IMR-90 (cell line): Measurements from ENCODE around the gene SLC34A2. TPM values are rescaled to one million over a fixed set of nuclear protein-coding genes. Genes with fewer than 3 reads are reported as not detected.

Experiments used
- ATAC-seq: fragments of 200-7000 bp; cut with Tn5 transposase; 2 replicates; pipeline ENCODE4 v1.9.1; 2020; ENCODE audit warnings: low read depth, mild to moderate bottlenecking, moderate library complexity
- BruUV-seq: library from RNA; stranded (reverse); fragments of 400-500 nt; replicated peaks from 2 replicates; lab custom pipeline; 2021; lab: Mats Ljungman, UMichigan
- CTCF ChIA-PET: fragments of 300-600 bp; formaldehyde crosslinking; extraction: SDS; loops from one replicate; lab custom pipeline; 2021; ENCODE audit warnings: antibody characterized with exemption; lab: Yijun Ruan, JAX
- POLR2A ChIA-PET: fragments of 300-600 bp; sonication (Branson Sonifier 250); formaldehyde crosslinking; loops from one replicate; lab custom pipeline; 2022; ENCODE audit warnings: antibody characterized with exemption; ENCODE audit not compliant: unreplicated experiment; lab: Charles Lee
- DNase-seq: peaks from one replicate; pipeline ENCODE4 v3.0.0; 2013
- H2AFZ ChIP-seq: replicated peaks from 2 replicates; pipeline ENCODE3; 2013; ENCODE audit warnings: low read length, mild to moderate bottlenecking; ENCODE audit not compliant: poor library complexity
- H2AK5ac ChIP-seq: 2 replicates; pipeline ENCODE4 v1.6.1; 2013; ENCODE audit warnings: low read depth, low read length, inconsistent platforms
- H2AK9ac ChIP-seq: replicated peaks from 2 replicates; pipeline ENCODE3; 2013; ENCODE audit warnings: mild to moderate bottlenecking, low read depth, low read length, moderate library complexity; ENCODE audit not compliant: poor library complexity
- H2BK120ac ChIP-seq: 2 replicates; pipeline ENCODE4 v1.6.1; 2013; ENCODE audit warnings: low read depth, low read length, inconsistent platforms
- H2BK15ac ChIP-seq: 3 replicates; pipeline ENCODE4 v1.6.1; 2013; ENCODE audit warnings: low read depth, low read length, inconsistent platforms
- H2BK20ac ChIP-seq: 2 replicates; pipeline ENCODE4 v1.6.1; 2013; ENCODE audit warnings: low read depth, mild to moderate bottlenecking, inconsistent platforms, low read length, moderate library complexity
- H2BK5ac ChIP-seq: 2 replicates; pipeline ENCODE4 v1.6.1; 2013; ENCODE audit warnings: mild to moderate bottlenecking, low read depth, low read length, inconsistent platforms; ENCODE audit not compliant: poor library complexity, severe bottlenecking
- H3K14ac ChIP-seq: replicated peaks from 2 replicates; pipeline ENCODE4 v1.6.1; 2013; ENCODE audit warnings: low read depth, low read length, inconsistent platforms
- H3K18ac ChIP-seq: 2 replicates; pipeline ENCODE4 v1.6.1; 2013; ENCODE audit warnings: low read depth, low read length, control low read depth
- H3K23ac ChIP-seq: 2 replicates; pipeline ENCODE4 v1.6.1; 2013; ENCODE audit warnings: low read depth, low read length, inconsistent platforms
- H3K27ac ChIP-seq: 2 replicates; pipeline ENCODE4 v1.5.1; 2013; ENCODE audit warnings: mild to moderate bottlenecking, control low read depth, low read length; ENCODE audit not compliant: insufficient read depth
- H3K27me3 ChIP-seq: 2 replicates; pipeline ENCODE4 v1.6.1; 2013; ENCODE audit warnings: low read length; ENCODE audit not compliant: control insufficient read depth, insufficient read depth
- H3K36me3 ChIP-seq: 2 replicates; pipeline ENCODE4 v1.6.1; 2013; ENCODE audit warnings: low read length, mixed read lengths; ENCODE audit not compliant: control insufficient read depth, insufficient read depth
- H3K4ac ChIP-seq: 2 replicates; pipeline ENCODE4 v1.6.1; 2013; ENCODE audit warnings: low read depth, low read length, inconsistent platforms
- H3K4me1 ChIP-seq: 2 replicates; pipeline ENCODE4 v1.6.1; 2013; ENCODE audit warnings: low read length, mixed read lengths; ENCODE audit not compliant: control insufficient read depth, insufficient read depth
- H3K4me2 ChIP-seq: 2 replicates; pipeline ENCODE4 v1.6.1; 2013; ENCODE audit warnings: low read depth, mild to moderate bottlenecking, control low read depth, low read length, moderate library complexity
- H3K4me3 ChIP-seq: 2 replicates; pipeline ENCODE4 v1.5.1; 2013; ENCODE audit warnings: low read depth, mild to moderate bottlenecking, control low read depth, low read length, moderate library complexity; ENCODE audit not compliant: insufficient read depth
- H3K56ac ChIP-seq: 2 replicates; pipeline ENCODE4 v1.6.1; 2013; ENCODE audit warnings: low read length, inconsistent platforms; ENCODE audit not compliant: insufficient read depth; ENCODE audit errors: extremely low read depth
- H3K79me1 ChIP-seq, 2 experiments: 2 replicates each; pipeline ENCODE4 v1.6.1; 2013; ENCODE audit warnings: low read length in 2 of 2, inconsistent platforms in 1 of 2, low read depth in 1 of 2
- H3K9ac ChIP-seq: 2 replicates; pipeline ENCODE4 v1.6.1; 2013; ENCODE audit warnings: low read depth, low read length, control low read depth
- H3K9me1 ChIP-seq: 2 replicates; pipeline ENCODE4 v1.6.1; 2013; ENCODE audit warnings: low read length, inconsistent platforms; ENCODE audit not compliant: insufficient read depth
- H3K9me3 ChIP-seq: 2 replicates; pipeline ENCODE4 v1.6.1; 2013; ENCODE audit warnings: low read length; ENCODE audit not compliant: control insufficient read depth, insufficient read depth
- H4K20me1 ChIP-seq: 2 replicates; pipeline ENCODE4 v1.6.1; 2013; ENCODE audit warnings: low read length, inconsistent platforms; ENCODE audit not compliant: insufficient read depth
- H4K5ac ChIP-seq: 2 replicates; pipeline ENCODE4 v1.6.1; 2013; ENCODE audit warnings: mild to moderate bottlenecking, low read depth, low read length, control low read depth
- H4K8ac ChIP-seq, 2 experiments: 2 replicates each; pipeline ENCODE4 v1.6.1; 2013; ENCODE audit warnings: low read depth in 2 of 2, low read length in 2 of 2, control low read depth in 1 of 2, inconsistent platforms in 1 of 2
- H4K91ac ChIP-seq: 2 replicates; pipeline ENCODE4 v1.6.1; 2013; ENCODE audit warnings: low read depth, low read length, inconsistent platforms; ENCODE audit not compliant: insufficient read depth
- FOS ChIP-seq: fragments of 150-350 bp; IDR thresholded peaks from 2 replicates; pipeline ENCODE4 v1.6.1; 2016; ENCODE audit warnings: low read depth, low read length
- NFE2L2 ChIP-seq: fragments of 150-350 bp; IDR thresholded peaks from 2 replicates; pipeline ENCODE4 v1.6.1; 2016; ENCODE audit warnings: low read depth, mild to moderate bottlenecking, low read length
- RAD21 ChIP-seq: IDR thresholded peaks from 2 replicates; pipeline ENCODE4 v1.6.1; 2012; ENCODE audit warnings: low read length, improper control_type of control experiment
- WGBS, 2 experiments: methylation state at CpG; one replicate each; pipeline versions ENCODE4 v1.1.5 to v1.1.7; 2013; ENCODE audit warnings: missing lambda C conversion rate in 2 of 2; ENCODE audit not compliant: insufficient read length in 1 of 2; ENCODE audit errors: extremely low coverage in 2 of 2; 5-methylcytosine and 5-hydroxymethylcytosine counted together
- dilution Hi-C: fragments of 300-500 bp; cut with HindIII; formaldehyde crosslinking; loops from one replicate; pipeline ENCODE4 v1.14.3; 2018; ENCODE audit warnings: low sequenced_read_pairs; ENCODE audit not compliant: unreplicated experiment
- in situ Hi-C: fragments of 300-500 bp; cut with MboI; formaldehyde crosslinking; loops from 3 replicates; pipeline ENCODE4 v1.14.3; 2019; ENCODE audit warnings: low sequenced_read_pairs, inconsistent platforms, mixed read lengths
- intact Hi-C: fragments of 100-400 bp; cut with micrococcal nuclease; formaldehyde crosslinking; loops from 2 replicates; pipeline ENCODE4 v1.10.0; 2022
- polyA plus RNA-seq, 3 experiments: library from polyadenylated mRNA; depleted of rRNA; stranded (reverse); fragments of >200 nt; gene quantifications; 2 replicates each; pipeline ENCODE4 v1.2.3, GENCODE V29; 2012; ENCODE audit warnings: low replicate concordance in 1 of 3
- total RNA-seq: library from RNA; depleted of rRNA; stranded (reverse); fragments of >200 nt; gene quantifications from 2 replicates; pipeline ENCODE4 v1.2.3, GENCODE V29; 2012

Gene SLC34A2
- total and polyA plus RNA-seq, 2 of the 4 experiments (the other 2 are of a cell fraction): not detected

DNA sequence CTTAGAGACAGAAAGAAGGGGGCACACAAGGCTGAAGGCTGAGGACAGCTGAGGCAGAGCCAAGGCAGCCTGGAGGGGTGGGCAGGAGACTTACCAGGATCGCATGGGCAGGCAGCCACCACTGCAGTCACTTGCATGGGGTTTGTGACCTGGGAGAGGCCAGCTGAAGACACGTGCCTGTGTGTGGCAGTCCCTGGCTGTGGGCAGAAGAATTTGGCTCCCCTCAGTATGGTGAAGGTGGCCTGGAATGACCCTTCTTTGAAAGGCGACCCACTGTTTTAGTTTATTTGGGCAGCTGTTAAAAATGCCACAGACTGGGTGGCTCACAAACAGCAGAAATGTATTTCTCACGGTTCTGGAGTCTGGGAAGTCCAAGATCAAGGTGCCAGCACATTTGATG is 22.1 kb upstream of the SLC34A2 start:
- H3K9me1 ChIP-seq: no peaks in the 10 kb centered on the region
- no peak overlapping the region for H3K23ac ChIP-seq
- H3K9ac ChIP-seq: no peak overlapping the region
- no peak overlapping the region for H3K4me3 ChIP-seq
- in situ Hi-C loops (no loop called here), dilution Hi-C loops (no loop called here), intact Hi-C loops (no loop called here)
- TF ChIP-seq RAD21: no peak
- no peak for TF ChIP-seq NFE2L2
- TF ChIP-seq FOS: no peak
- no peak overlapping the region for H3K4ac ChIP-seq
- no peak overlapping the region for H3K14ac ChIP-seq
- H3K4me2 ChIP-seq: no peak overlapping the region
- DNase-seq (no peak), ATAC-seq (no peak)
- H3K56ac ChIP-seq: no peak overlapping the region
- 76% methylated on average over 2 of the region's 4 CpGs; no CpG with 5 or more reads in 1 of the 2 experiments for whole genome bisulfite sequencing, 2 experiments
- CTCF ChIA-PET: interaction anchor here (0.6 kb wide), 1 partner anchor 15 kb away, joined by 3 read pairs; no protein-coding TSS in a partner anchor
- H3K27me3 ChIP-seq: no peaks in the 10 kb centered on the region
- no peak overlapping the region for H2AK5ac ChIP-seq
- no peak overlapping the region for H4K91ac ChIP-seq
- no peaks in the 10 kb centered on the region for H3K9me3 ChIP-seq
- H2BK120ac ChIP-seq: no peak overlapping the region
- no peaks in the 10 kb centered on the region for H3K79me1 ChIP-seq
- no TSS peak for BruUV-seq
- H3K18ac ChIP-seq: no peak overlapping the region
- no peak overlapping the region for H4K8ac ChIP-seq
- no peak overlapping the region for H2BK15ac ChIP-seq
- H2AFZ ChIP-seq: peak overlapping the region; percentile 21
- H3K36me3 ChIP-seq: no peaks in the 10 kb centered on the region
- H2BK5ac ChIP-seq: no peak overlapping the region
- no peak overlapping the region for H4K5ac ChIP-seq
- POLR2A ChIA-PET: no interaction called here
- H4K20me1 ChIP-seq: no peaks in the 10 kb centered on the region
- H2BK20ac ChIP-seq: no peak overlapping the region
- H2AK9ac ChIP-seq: no peak overlapping the region
- H3K4me1 ChIP-seq: no peaks in the 10 kb centered on the region
- no peak overlapping the region for H3K27ac ChIP-seq
